ENCODE results near the gene CPEB4.
A peak's percentile ranks its signal among the peaks of the same experiment; 100 is the strongest.

DNA sequence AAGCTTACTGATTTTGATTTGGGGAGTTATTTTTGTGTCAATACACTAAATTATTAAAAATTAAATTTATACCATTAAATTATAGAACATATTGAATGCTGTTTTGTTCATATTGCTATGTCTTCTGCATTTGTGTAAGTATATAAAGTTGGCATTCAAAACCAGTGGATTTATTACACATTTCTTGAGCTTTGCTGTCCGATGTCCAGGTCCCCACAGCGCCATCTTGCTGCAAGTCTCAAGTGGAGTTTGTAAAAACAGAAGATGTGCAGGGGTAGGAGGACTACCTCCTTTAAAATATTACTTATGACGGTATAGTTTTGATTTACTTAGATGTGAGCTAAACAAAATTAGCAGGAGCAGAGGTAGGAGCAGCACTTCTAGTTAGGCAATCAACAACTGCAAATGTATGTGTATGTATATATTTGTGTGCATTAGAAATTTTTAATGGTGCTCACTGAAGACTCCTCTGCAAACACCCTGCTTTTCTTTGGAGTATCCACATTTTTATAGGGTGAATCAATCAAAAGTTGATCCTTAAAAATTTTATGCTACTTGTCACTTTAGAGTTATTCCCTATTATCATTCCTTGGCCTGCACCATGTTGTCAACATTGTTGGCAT is 37.4 kb downstream of the CPEB4 start:
- TF ChIP-seq, protein P1, sequence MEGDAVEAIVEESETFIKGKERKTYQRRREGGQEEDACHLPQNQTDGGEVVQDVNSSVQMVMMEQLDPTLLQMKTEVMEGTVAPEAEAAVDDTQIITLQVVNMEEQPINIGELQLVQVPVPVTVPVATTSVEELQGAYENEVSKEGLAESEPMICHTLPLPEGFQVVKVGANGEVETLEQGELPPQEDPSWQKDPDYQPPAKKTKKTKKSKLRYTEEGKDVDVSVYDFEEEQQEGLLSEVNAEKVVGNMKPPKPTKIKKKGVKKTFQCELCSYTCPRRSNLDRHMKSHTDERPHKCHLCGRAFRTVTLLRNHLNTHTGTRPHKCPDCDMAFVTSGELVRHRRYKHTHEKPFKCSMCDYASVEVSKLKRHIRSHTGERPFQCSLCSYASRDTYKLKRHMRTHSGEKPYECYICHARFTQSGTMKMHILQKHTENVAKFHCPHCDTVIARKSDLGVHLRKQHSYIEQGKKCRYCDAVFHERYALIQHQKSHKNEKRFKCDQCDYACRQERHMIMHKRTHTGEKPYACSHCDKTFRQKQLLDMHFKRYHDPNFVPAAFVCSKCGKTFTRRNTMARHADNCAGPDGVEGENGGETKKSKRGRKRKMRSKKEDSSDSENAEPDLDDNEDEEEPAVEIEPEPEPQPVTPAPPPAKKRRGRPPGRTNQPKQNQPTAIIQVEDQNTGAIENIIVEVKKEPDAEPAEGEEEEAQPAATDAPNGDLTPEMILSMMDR (conservative IDR thresholded peaks at IDR 0.05) = peak; percentile 68
- no peak for TF ChIP-seq EZH2 (IDR thresholded peaks at IDR 0.05; ENCODE audit: low read depth)

All from PC-9 (cell line).